LNCAP (cell line): ENCODE data around the gene IGF1R.

Source experiments
- CTCF ChIP-seq: fragments of 450-650 bp; IDR thresholded peaks from 2 replicates; pipeline ENCODE4 v1.5.1; 2017; ENCODE audit warnings: mild to moderate bottlenecking

Gene IGF1R

GRCh38 chr15:98731712-98732450, 83.5 kb downstream of the IGF1R start:
- TF ChIP-seq CTCF = no peak

GRCh38 chr15:98733098-98733497, 84.8 kb downstream of the IGF1R start:
- no peak for TF ChIP-seq CTCF

GRCh38 chr15:98734466-98735199, 86.3 kb downstream of the IGF1R start:
- TF ChIP-seq CTCF = no peak

- TF ChIP-seq CTCF = no peak
Measured at GRCh38 chr15:98735304-98735703, 87.0 kb downstream of the IGF1R start.

GRCh38 chr15:98735895-98736617, 87.7 kb downstream of the IGF1R start:
- TF ChIP-seq CTCF = no peak

GRCh38 chr15:98737159-98737558, 88.8 kb downstream of the IGF1R start:
- no peak for TF ChIP-seq CTCF

- TF ChIP-seq CTCF = no peak
Measured at GRCh38 chr15:98737721-98738120, 89.4 kb downstream of the IGF1R start.
